HG02840 (cell line): ENCODE results near the gene SUPT3H.
"Not testable (repeated sequence)": the region's sequence is repeated elsewhere in the genome, so short reads cannot be mapped to it uniquely, and the experiment has no call there.

Source experiments
- ATAC-seq: cut with Tn5 transposase; IDR thresholded peaks from one replicate; pipeline ENCODE4 v1.9.1; 2021; ENCODE audit warnings: mild to moderate bottlenecking, moderate library complexity, moderate number of reproducible peaks; ENCODE audit not compliant: unreplicated experiment, low FRiP score

The SUPT3H gene

DNA sequence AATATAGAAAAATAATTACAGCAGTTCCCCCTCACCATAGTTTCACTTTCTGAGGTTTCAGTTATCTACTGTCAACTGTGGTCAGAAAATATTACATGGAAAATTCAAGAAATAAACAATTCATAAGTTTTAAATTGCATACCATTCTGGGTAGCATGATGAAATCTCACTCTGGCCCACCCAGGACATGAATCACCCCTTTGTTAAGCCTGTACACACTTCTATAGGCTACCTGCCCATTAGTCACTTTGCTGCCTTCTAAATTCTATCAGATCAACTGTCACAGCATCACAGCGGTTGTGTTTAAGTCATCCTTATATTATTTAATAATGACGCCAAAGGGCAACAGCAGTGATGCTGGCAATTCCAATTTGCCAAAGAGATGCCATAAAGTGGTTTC lies 189.9 kb downstream of the SUPT3H start:
- no peak for ATAC-seq

DNA sequence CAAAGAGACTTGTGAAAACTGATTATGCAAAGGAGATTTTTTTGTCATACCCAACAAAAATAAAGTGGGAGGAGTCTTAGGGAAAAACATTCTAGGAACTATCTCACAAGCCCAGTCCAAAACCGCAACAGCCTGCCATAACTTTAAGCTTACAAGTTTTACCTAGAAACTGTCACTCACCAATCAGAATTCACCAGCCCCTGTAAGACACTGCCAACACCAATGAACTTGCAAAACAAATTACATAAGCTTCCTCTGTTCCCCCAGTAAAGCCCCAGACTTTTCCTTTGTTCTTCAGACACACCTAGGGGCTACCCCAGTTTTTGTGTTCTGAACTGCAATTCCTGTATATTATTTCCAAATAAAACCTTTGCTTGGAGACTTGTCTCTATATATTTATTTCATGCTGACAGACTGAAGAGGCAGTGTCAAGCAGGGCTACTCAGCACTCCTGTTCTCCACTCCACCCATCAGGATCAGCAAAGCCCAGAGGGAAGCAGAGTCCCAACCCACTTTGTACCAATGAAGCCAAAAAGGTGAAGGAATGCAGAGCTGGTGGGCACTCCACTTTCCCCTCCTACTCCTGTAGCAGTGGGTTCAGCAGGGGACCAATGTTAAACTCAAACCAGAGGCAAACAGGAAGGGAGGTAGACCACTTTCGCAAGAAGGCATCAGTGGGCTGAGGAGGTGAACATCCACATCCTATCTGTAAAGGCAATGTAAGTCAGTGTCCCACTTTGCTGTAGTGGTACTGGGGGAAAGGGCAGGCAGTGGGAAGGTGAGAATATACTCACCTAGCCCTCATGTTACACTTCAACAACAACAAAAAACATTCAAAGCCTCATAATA lies 192.1 kb downstream of the SUPT3H start:
- no peak for ATAC-seq

DNA sequence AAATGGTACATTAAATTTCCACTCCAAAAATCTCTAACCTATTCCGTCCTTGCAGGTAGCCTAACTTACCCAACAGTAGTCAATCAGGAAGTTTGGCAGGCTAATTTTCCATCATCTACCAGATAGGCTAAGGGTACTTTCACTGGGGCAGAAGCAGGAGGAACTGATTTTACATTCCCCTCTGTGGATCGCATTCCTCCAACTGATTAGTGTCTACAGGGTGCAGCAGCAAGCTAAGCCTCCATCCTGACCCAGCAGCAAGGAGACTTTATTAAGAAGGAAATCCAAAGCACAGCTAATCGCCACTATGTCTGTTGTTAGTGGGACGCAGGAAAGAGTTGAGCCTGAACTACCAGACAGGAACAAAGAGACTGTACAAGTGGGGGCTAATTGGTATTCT lies 192.8 kb downstream of the SUPT3H start:
- ATAC-seq = no peak

DNA sequence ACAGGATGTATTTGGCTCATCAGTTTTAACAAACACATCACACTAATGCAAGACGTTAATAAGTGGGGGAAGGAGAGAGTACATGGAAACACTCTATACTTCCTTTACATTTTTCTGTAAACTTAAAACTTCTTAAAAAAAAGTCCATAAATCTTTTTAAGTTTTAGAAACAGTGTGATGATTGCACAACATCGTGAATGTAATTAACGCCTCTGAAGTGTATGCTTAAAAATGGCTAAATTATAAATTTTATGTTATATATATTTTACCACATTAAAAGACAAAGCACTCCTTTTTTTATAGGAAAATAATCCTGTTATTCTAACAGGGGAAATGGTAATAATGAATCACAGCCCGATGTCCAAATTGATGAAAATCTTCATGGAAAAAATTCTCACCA lies 193.7 kb downstream of the SUPT3H start:
- no peak for ATAC-seq

DNA sequence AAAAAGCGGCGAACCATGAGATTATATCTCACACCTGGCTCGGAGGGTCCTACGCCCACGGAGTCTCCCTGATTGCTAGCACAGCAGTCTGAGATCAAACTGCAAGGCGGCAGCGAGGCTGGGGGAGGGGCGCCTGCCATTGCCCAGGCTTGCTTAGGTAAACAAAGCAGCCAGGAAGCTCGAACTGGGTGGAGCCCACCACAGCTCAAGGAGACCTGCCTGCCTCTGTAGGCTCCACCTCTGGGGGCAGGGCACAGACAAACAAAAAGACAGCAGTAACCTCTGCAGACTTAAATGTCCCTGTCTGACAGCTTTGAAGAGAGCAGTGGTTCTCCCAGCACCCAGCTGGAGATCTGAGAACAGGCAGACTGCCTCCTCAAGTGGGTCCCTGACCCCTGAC lies 201.4 kb downstream of the SUPT3H start:
- ATAC-seq = not testable (repeated sequence)

DNA sequence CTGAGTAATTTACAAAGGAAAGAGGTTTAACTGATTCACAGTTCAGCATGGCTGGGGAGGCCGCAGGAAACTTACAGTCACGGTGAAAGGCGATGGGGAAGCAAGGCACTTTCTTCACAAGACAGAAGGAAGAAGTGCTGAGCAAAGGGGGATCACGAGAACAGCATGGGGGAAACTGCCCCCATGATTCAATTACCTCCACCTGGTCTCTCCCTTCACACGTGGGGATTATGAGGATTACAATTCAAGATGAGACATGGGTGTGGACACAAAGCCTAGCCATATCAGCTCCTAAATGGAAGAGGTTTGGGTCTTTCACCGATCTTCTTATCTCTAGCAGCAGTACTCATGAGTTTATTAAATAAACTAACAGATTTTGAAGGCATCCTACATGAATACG lies 202.5 kb downstream of the SUPT3H start:
- ATAC-seq = no peak

DNA sequence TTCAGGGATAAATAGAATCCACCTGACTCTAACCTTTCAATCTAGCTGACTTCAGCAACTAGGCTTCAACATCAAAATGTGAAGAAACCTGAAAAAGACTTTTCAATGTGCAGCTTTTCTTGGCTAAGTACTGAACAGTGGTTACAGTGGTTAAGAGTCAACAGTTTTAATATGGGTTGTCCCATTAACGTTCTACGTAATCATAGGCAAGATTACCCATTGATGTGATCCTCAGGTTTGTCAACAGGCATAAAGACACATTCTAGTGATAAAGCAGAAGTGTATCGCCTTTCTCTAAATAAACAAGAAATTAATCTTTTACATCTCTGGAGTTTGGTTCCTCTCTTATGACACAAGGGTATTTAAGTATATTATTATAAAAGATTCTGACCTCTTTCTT lies 203.7 kb downstream of the SUPT3H start:
- ATAC-seq = no peak

DNA sequence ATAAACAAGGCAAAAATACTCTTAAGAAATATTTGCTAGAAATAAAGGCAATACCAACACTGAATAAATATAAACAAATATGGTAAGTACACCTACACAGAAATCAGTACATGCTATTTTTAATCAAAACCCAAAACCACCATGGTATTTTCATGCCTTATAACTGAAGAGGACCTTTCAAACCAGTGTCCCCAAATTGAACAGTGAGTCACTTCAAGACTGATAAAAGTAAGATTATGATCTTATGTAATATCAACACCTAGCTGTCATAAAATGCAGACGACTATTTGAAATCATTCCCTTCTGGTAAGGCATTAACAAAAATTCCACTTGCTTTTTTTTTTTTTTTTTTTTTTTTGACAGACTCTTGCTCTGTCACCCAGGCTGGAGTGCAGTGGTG lies 206.4 kb downstream of the SUPT3H start:
- no peak for ATAC-seq

DNA sequence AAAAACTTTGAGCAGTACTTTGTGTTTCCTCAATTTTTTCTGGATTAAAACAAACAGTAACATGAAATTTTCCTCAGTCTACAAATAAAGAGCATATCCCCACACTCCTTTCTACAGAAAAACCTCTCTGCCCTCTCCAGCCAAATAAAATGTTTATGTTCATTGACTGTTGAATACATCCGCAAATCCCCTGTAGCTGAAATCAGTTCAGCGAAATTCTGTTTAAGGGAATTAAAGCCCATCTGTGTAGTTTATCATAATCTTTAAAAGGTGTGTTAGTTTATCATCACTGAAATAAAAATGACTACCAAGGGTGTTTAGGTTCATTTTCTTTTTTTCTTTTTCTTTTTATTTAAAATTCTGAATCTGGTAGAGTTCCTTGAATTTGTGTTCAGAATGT lies 207.4 kb downstream of the SUPT3H start:
- ATAC-seq = no peak

DNA sequence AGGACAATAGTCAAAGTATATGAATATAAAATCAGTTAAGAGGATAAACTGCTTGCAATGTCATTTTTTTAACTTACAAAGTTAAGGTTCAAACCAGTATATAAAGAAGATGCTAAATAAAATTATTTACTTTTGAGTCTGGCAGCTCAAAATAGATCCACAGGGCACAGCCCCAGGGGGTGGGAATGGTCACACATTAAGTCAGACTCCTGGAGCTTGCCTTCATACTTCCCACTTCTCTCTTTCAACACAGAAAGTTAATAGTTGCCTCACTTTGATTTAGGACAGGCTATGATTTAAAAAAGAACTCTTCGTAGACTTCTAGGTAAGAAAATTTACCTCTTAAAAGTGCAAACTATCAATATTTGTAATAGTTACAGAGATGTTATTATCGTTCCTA lies 207.9 kb downstream of the SUPT3H start:
- ATAC-seq = no peak

DNA sequence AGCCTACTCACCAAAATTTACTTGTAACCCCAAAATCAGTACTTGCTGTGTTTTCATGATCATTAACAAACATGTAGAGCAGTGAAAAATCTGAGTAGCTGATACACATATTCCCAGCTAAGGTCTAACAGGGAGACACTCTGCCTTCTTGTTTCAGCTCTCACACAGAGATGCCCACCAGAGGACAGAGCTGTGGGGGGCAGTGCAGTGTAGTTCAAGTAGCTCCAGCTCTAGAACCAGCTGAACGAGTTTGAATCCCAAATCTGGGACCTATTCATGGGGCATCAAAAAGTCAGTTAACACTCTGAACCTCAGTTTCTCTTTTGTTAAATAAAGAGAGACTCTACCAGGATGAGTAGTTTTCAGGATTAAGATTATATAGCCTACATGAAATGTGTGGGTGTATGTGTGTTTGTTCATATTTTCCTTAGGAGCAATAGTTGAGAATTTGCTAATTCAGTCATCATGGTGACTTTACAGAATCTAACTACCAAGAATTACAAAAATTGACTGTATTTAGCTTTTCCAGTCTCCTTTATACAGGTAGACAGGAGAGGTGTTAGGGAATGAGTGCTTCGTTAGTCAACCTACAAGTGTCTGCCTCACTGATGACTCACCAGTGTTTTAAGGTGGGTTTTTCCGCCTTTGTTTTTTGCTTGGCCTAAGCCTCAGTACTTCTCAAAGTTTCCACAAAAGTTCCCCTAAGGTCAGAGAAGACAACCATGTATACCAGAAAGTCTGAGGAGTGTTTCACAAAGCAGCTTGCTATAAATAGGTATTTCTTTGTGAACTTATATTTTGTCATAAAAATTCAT lies 213.6 kb downstream of the SUPT3H start:
- peak; percentile 80 for ATAC-seq

DNA sequence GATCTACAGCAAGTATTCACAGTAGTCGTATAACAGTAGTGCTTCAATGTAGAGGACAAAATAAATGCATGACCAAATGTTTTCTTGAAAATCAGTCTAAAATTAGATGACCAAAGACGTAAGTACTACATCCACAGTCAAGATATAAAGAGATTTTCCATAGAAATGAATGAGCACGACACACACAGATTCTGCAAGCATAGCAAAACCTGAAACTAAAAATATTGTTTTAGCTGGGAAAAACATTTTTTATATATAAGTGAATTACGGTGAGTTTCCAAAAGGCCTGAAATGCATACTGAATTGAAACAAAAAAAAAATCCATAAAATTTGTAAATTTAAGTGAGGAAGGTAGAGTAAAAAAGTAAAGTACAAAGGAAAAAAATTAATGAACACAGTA lies 217.4 kb downstream of the SUPT3H start:
- no peak for ATAC-seq

DNA sequence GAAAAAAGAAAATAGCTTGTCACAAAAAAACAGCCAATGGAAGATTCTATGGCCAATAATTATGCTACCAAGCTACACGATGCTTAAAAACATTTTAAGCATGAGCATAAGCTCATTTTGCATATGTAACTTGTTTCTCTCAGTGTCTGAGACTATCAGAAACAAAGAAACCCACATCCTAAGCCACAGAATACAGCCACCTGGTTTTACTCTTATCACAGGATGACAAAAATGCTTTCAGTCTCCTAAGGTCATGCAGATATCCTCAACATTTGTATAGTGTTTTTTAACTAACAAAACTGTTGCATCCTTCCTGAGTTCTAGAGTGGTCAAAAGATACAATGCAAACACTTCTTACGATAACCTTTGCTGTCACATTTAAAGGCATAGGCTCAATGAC lies 221.7 kb downstream of the SUPT3H start:
- peak; percentile 94 for ATAC-seq

DNA sequence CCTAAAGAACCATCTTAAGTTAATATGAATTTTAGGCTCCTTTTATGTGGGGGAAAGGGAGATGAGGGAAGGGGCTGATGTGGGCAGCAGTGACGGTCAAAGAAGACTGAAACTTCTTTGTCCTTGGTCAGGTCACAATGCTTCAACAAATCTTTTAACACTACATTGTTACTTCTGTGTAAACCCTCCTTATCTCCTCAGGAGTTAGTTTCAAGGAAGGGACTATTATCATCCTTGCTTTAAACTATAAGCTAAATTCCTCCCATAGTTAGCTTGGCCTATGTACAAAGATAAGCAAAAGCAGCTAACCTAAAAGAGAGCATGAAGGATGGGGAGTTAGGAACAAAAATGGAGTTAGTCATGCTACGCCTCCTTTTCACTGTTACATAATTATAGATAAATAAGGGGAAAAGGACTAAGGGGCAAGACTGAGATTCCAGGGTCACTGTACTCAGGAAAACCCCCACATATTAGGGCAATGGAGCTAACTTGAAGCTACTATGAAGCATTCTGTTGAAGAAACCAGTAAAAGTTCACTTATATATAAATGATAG lies 222.3 kb downstream of the SUPT3H start:
- no peak for ATAC-seq

DNA sequence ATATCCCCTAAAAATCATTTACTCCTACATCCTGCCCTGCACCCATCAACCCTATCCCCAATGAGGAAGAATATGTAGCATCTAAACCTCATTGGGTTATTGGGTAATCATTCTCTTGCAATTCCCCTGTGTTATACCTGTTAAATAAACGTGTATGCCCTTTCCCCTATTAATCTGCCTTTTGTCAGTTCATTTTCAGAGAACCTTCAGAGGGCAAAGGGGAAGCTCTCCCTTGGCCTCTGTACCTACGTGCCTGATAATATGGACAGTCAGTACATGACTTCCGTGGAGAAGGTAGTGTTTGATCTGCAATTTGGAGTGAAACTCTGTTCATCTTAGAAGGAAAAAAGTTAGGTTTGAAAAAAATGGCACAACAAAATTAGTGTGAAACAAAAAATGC lies 223.1 kb downstream of the SUPT3H start:
- no peak for ATAC-seq

DNA sequence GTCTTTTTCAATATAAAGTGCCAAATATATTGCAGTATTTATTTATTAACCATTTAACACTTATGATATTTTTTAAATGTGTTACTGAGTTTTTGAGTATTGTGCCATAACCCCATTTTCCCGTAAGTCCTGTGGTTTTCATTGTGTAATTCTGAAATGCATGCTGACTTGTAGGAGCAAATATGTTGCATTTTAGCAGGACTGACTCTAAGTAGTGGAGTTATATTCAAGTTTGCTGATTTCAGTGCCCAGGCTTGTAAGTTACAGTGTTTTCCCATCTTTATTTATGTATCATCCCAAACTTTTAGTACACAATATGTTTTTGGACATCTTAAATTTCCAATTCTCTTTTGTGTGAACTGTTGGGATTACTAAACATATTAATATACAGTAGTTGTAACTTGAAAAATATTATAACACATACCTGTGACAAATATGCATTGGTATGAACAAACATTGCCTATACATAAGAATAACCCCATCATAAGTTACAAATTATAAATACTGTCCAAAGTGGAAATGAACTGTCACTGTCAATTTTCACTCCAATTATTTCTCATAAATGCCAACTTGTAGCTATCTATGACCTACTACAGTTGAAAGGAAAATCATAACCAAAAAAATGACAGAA lies 228.9 kb downstream of the SUPT3H start:
- ATAC-seq = no peak

DNA sequence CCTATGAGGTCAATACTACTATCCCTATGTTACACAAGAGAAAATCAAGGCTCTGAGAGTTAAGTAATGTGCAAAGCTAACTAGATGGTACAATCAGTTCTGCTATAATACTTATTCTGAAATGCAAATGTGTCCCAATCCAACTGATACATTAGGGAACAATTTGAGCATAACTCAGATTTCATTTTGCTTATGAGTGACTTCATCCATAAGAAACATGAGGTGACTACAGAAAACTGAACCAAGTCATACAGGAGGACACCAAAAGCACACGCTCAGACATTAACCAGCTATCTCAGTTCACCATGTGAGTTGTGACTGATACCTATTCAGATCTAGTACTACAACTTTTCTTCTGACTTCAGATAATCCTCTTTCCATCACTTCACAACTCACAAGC lies 229.5 kb downstream of the SUPT3H start:
- no peak for ATAC-seq

DNA sequence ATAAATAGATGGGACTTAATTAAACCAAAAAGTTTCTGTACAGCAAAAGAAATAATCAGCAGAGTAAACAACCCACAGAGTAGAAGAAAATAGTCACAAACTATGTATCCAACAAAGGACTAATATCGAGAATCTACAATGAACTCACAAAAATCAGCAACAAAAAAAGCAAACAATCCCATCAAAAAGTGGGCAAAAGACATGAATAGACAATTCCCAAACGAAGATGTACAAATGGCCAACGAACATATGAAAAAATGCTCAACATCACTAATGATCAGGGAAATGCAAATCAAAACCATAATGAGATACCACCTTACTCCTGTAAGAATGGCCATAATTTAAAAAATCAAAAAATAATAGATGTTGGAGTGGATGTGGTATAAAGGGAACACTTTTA lies 232.1 kb downstream of the SUPT3H start:
- ATAC-seq = not testable (repeated sequence)

DNA sequence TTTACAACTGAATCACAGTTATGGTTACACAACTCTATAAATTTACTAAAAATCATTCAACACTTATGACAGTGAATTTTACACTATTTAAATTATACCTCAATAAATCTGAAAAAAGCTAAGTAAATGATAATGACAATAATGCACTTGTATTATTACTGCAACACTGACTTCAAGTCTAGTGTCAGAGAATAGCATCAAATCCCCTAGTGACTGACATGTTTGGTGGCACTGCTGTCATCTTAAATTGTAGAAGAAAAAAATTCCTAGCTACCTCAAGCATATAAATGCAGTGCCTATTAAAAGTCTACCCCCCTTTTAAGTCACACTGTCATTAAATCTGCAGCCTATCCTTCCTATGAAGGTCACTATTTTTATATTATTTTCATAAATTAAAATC lies 239.0 kb downstream of the SUPT3H start:
- no peak for ATAC-seq

DNA sequence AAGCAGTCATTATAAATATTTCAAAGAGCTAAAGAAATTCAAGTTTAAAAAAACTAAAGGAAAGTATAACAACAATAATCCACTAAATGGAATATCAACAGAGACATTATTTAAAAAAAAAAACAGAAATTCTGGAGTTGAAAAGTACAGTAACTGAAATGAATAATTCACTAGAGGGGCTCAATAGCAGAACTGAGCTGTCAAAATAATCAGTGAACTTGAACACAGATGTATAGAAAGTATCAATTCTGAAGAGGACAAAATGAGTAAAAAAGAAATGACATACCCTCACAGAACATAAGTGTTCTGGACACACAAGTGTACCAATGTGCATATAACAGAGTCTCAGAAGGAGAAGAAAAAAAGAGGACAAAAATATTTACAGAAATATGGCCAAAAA lies 241.2 kb downstream of the SUPT3H start:
- ATAC-seq = no peak

DNA sequence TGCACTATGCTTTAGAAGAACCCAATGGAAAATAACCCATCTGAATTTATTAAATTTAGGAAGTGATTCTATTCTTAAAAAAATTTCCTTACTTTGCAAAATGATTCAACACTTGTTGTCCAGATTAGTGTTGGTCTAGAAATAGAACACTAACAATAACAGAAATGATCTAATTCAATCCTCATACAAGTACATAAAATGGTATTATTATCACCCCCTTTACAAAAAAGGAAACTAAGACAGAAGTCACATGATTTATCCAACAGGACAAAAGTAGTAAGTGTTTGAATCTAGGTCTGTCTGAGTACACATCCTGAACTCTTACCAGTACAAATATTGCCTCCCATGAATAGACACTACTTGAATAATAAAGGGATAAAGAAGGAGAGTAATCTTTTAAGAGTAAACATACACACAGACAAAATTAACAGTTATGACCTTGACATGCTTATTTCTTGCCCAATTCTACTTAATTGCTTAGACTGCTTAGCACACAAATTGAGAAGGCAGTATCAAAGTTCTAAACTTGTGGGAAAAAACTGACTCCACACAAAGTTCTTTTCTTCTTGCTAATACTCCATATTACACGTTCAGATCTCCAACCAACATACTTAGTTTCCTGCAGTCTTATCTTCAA lies 245.0 kb downstream of the SUPT3H start:
- no peak for ATAC-seq
